Measurements from ENCODE around the gene LEAP2.

GRCh38 chr5:132865668-132866341 lies 7.7 kb upstream of the LEAP2 start:
- TF ChIP-seq ESRRA (IDR thresholded peaks at IDR 0.05; ENCODE audit: borderline replicate concordance, low read length) (no peak), CTCF (IDR thresholded peaks at IDR 0.05) (no peak), POLR2A (IDR thresholded peaks at IDR 0.05; ENCODE audit: low read length) (no peak), CEBPB (IDR thresholded peaks at IDR 0.05) (no peak), SREBF2 (IDR thresholded peaks at IDR 0.05) (no peak), FOXS1 (CRISPR knock-in tag; IDR thresholded peaks at IDR 0.05) (no peak), NPAS2 (CRISPR knock-in tag; IDR thresholded peaks at IDR 0.05; ENCODE audit: borderline replicate concordance) (no peak), CBX8 (IDR thresholded peaks at IDR 0.05) (no peak), ZSCAN20 (CRISPR knock-in tag; IDR thresholded peaks at IDR 0.05) (no peak), SMC3 (IDR thresholded peaks at IDR 0.05) (no peak), HOXA7 (CRISPR knock-in tag; IDR thresholded peaks at IDR 0.05) (no peak)
